HEK293 (cell line): ENCODE data around the gene INHBA.

Experiments
- KLF8 ChIP-seq: fragments of 450-650 bp; formaldehyde crosslinking; IDR thresholded peaks from 2 replicates; pipeline ENCODE4 v1.5.1; 2016; ENCODE audit warnings: missing biosample characterization, missing genetic modification characterization
- ZBTB10 ChIP-seq: fragments of 450-650 bp; formaldehyde crosslinking; IDR thresholded peaks from 2 replicates; pipeline ENCODE4 v1.5.1; 2016; ENCODE audit warnings: missing biosample characterization, missing genetic modification characterization
- ZBTB17 ChIP-seq: fragments of 450-650 bp; formaldehyde crosslinking; IDR thresholded peaks from 2 replicates; pipeline ENCODE4 v1.5.1; 2016; ENCODE audit warnings: missing biosample characterization, missing genetic modification characterization
- ZBTB21 ChIP-seq: fragments of 450-650 bp; formaldehyde crosslinking; IDR thresholded peaks from 2 replicates; pipeline ENCODE4 v1.5.1; 2017; ENCODE audit warnings: missing biosample characterization, missing genetic modification characterization
- ZBTB44 ChIP-seq: fragments of 450-650 bp; IDR thresholded peaks from 2 replicates; pipeline ENCODE4 v1.5.1; 2018; ENCODE audit warnings: missing biosample characterization, mild to moderate bottlenecking, missing genetic modification characterization
- ZNF629 ChIP-seq: fragments of 450-650 bp; formaldehyde crosslinking; IDR thresholded peaks from 2 replicates; pipeline ENCODE4 v1.5.1; 2017; ENCODE audit warnings: missing biosample characterization, missing genetic modification characterization
- ZNF645 ChIP-seq: fragments of 450-650 bp; formaldehyde crosslinking; IDR thresholded peaks from 2 replicates; pipeline ENCODE4; 2016; ENCODE audit warnings: missing biosample characterization, missing genetic modification characterization
- ZNF660 ChIP-seq: fragments of 450-650 bp; IDR thresholded peaks from 2 replicates; pipeline ENCODE4 v1.5.1; 2018; ENCODE audit warnings: missing biosample characterization, mild to moderate bottlenecking, missing genetic modification characterization
- TF ChIP-seq, protein P1 (sequence below): fragments of 450-650 bp; formaldehyde crosslinking; IDR thresholded peaks from 2 replicates; pipeline ENCODE4 v1.5.1; 2016; ENCODE audit warnings: missing biosample characterization, missing genetic modification characterization

DNA sequence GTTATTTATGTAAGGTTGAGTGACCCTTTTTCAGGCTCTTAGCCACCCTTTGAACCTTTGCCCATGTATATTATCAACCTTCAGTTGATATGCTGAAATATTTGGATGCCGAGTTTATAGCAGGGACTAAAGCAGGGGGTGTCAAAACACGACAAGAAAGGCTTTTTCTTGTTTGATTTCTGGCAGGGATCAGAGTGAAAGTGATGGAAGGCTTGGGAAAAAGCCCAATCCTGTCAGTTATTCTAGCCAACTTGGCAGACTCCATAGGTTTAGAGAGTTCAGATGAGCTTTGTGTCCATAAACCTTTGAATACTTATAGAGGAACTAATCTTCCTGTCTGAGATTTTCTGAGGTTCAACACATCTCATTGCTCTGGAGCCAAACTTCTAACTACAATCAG lies 47.5 kb downstream of the INHBA start:
- TF ChIP-seq KLF8 (tag by site-specific recombination) = no peak
- TF ChIP-seq, protein P1, sequence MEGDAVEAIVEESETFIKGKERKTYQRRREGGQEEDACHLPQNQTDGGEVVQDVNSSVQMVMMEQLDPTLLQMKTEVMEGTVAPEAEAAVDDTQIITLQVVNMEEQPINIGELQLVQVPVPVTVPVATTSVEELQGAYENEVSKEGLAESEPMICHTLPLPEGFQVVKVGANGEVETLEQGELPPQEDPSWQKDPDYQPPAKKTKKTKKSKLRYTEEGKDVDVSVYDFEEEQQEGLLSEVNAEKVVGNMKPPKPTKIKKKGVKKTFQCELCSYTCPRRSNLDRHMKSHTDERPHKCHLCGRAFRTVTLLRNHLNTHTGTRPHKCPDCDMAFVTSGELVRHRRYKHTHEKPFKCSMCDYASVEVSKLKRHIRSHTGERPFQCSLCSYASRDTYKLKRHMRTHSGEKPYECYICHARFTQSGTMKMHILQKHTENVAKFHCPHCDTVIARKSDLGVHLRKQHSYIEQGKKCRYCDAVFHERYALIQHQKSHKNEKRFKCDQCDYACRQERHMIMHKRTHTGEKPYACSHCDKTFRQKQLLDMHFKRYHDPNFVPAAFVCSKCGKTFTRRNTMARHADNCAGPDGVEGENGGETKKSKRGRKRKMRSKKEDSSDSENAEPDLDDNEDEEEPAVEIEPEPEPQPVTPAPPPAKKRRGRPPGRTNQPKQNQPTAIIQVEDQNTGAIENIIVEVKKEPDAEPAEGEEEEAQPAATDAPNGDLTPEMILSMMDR (tag by site-specific recombination) = no peak
- TF ChIP-seq ZBTB10 (tag by site-specific recombination) = no peak
- no peak for TF ChIP-seq ZNF629
- no peak for TF ChIP-seq ZNF645 (tag by site-specific recombination)
- TF ChIP-seq ZBTB17 (tag by site-specific recombination) = no peak
- TF ChIP-seq ZNF660 = no peak
- no peak for TF ChIP-seq ZBTB21 (tag by site-specific recombination)
- no peak for TF ChIP-seq ZBTB44 (tag by site-specific recombination)
